Measurements from ENCODE around the gene GJB2. TPM values are rescaled to one million over a fixed set of nuclear protein-coding genes. Genes with fewer than 3 reads are reported as not detected.

The GJB2 gene
- total RNA-seq (2022) (3.9 and 4.6 TPM in 2 replicates), Bru-seq, nascent RNA (percentile 36 among the genes with signal in this experiment), BruChase-seq, experiment 1, labeled RNA remaining after a 6-hour chase (percentile 63 among the genes with signal in this experiment), BruChase-seq, experiment 2, labeled RNA remaining after a 2-hour chase (percentile 50 among the genes with signal in this experiment)
- long read RNA-seq, transcript GJB2-202 (2 exons, 2,290 nt), result major isoform, 5 of 7 reads
- long read RNA-seq, partial matches to known transcripts, result 0 of 7 reads
- long read RNA-seq, other reads (novel, unspliced or antisense), result 1 of 7 reads

DNA sequence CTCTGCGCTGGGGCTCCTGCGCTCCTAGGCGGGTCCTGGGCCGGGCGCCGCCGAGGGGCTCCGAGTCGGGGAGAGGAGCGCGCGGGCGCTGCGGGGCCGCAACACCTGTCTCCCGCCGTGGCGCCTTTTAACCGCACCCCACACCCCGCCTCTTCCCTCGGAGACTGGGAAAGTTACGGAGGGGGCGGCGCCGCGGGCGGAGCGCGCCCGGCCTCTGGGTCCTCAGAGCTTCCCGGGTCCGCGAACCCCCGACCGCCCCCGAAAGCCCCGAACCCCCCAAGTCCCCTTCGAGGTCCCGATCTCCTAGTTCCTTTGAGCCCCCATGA is at the start of gene GJB2:
TSS of gene GJB2 (minus strand) at position 103 of the 326 bp plus-strand sequence. CDS start 3,357 bp downstream, outside the sequence.
- peak; percentile 19 for DNase-seq
- BruUV-seq (replicated peaks), result no TSS peak
- CTCF ChIA-PET, result no interaction called here
- Mint-ChIP-seq H3K27me3 (ENCODE audit: unreplicated experiment) (peaks cover 21% of the 10 kb centered on the region), H3K9me3 (ENCODE audit: low read depth, unreplicated experiment) (no peaks in the 10 kb centered on the region), H3K27ac (ENCODE audit: unreplicated experiment) (no peak within 1 kb of the TSS), H3K4me1 (ENCODE audit: low read depth, unreplicated experiment) (peaks cover 9% of the 10 kb centered on the region), H3K36me3 (ENCODE audit: insufficient read depth, unreplicated experiment) (peaks cover 6% of the 10 kb centered on the region), H3K4me3 (ENCODE audit: low read depth, unreplicated experiment) (peak within 1 kb of the TSS; percentile 60)
- TF ChIP-seq CTCF (IDR thresholded peaks at IDR 0.05; ENCODE audit: unreplicated experiment), result no peak
- intact Hi-C loops (cut with micrococcal nuclease; ENCODE audit: unreplicated experiment), result no loop called here

GRCh38 chr13:20241593-20241992 is 48.9 kb upstream of the GJB2 start:
- CTCF ChIA-PET, result interaction anchor here (1.0 to 1.3 kb wide), 2 partner anchors 9 to 12 kb away, joined by 3 to 5 read pairs; no protein-coding TSS in a partner anchor
- no peak overlapping the region for H3K4me3 Mint-ChIP-seq (ENCODE audit: low read depth, unreplicated experiment)

GRCh38 chr13:20239748-20240147 is 47.0 kb upstream of the GJB2 start:
- TF ChIP-seq CTCF (IDR thresholded peaks at IDR 0.05; ENCODE audit: unreplicated experiment), result no peak
- intact Hi-C loops (cut with micrococcal nuclease; ENCODE audit: unreplicated experiment), result no loop called here
- H3K27me3 Mint-ChIP-seq (ENCODE audit: unreplicated experiment), result peaks cover 42% of the 10 kb centered on the region
- no peak overlapping the region for H3K27ac Mint-ChIP-seq (ENCODE audit: unreplicated experiment)
- H3K9me3 Mint-ChIP-seq (ENCODE audit: low read depth, unreplicated experiment), result peaks cover 3% of the 10 kb centered on the region
- no peak for DNase-seq
- no peaks in the 10 kb centered on the region for H3K4me1 Mint-ChIP-seq (ENCODE audit: low read depth, unreplicated experiment)
- H3K36me3 Mint-ChIP-seq (ENCODE audit: insufficient read depth, unreplicated experiment), result no peaks in the 10 kb centered on the region
- CTCF ChIA-PET, result no interaction called here
- BruUV-seq (replicated peaks), result no TSS peak
- no peak overlapping the region for H3K4me3 Mint-ChIP-seq (ENCODE audit: low read depth, unreplicated experiment)

More at GRCh38 chr13:20241593-20241992, 48.9 kb upstream of the GJB2 start:
- H3K4me1 Mint-ChIP-seq (ENCODE audit: low read depth, unreplicated experiment), result no peaks in the 10 kb centered on the region
- H3K27ac Mint-ChIP-seq (ENCODE audit: unreplicated experiment), result no peak overlapping the region
- H3K27me3 Mint-ChIP-seq (ENCODE audit: unreplicated experiment), result peaks cover 33% of the 10 kb centered on the region
- TF ChIP-seq CTCF (IDR thresholded peaks at IDR 0.05; ENCODE audit: unreplicated experiment), result no peak
- DNase-seq, result no peak
- peaks cover 3% of the 10 kb centered on the region for H3K9me3 Mint-ChIP-seq (ENCODE audit: low read depth, unreplicated experiment)
- no peaks in the 10 kb centered on the region for H3K36me3 Mint-ChIP-seq (ENCODE audit: insufficient read depth, unreplicated experiment)
- intact Hi-C loops (cut with micrococcal nuclease; ENCODE audit: unreplicated experiment), result no loop called here
- no TSS peak for BruUV-seq (replicated peaks)

GRCh38 chr13:20232556-20233277 is 40.0 kb upstream of the GJB2 start:
- CTCF ChIA-PET, result no interaction called here
- TF ChIP-seq CTCF (IDR thresholded peaks at IDR 0.05; ENCODE audit: unreplicated experiment), result no peak
- H3K9me3 Mint-ChIP-seq (ENCODE audit: low read depth, unreplicated experiment), result no peaks in the 10 kb centered on the region
- peaks cover 45% of the 10 kb centered on the region for H3K27me3 Mint-ChIP-seq (ENCODE audit: unreplicated experiment)
- H3K27ac Mint-ChIP-seq (ENCODE audit: unreplicated experiment), result no peak overlapping the region
- peak overlapping the region; percentile 45 for H3K4me3 Mint-ChIP-seq (ENCODE audit: low read depth, unreplicated experiment)
- intact Hi-C loops (cut with micrococcal nuclease; ENCODE audit: unreplicated experiment), result no loop called here
- no peaks in the 10 kb centered on the region for H3K4me1 Mint-ChIP-seq (ENCODE audit: low read depth, unreplicated experiment)
- H3K36me3 Mint-ChIP-seq (ENCODE audit: insufficient read depth, unreplicated experiment), result no peaks in the 10 kb centered on the region
- no TSS peak for BruUV-seq (replicated peaks)
- no peak for DNase-seq

Data from Calu3 (cell line).